Vagina (tissue), 2 donors: ENCODE measurements around the gene TP53AIP1.

Source experiments
- CTCF ChIP-seq, 3 experiments: fragments of 450-650 bp in 2 of 3; fragments of 200-600 bp in 1 of 3; sonication (generic) in 1 of 3; IDR thresholded peaks; one replicate each; pipeline ENCODE4 v1.5.1; 2017 to 2019; ENCODE audit warnings: antibody characterized with exemption in 3 of 3, mild to moderate bottlenecking in 2 of 3, moderate library complexity in 2 of 3
- POLR2AphosphoS5 ChIP-seq, 2 donors: sonication (generic); formaldehyde crosslinking; IDR thresholded peaks; one replicate each; pipeline ENCODE4 v1.9.0; 2017; ENCODE audit warnings: antibody characterized with exemption in 2 of 2, mild to moderate bottlenecking in 2 of 2, low read depth in 1 of 2; ENCODE audit not compliant: insufficient read depth in 1 of 2

DNA sequence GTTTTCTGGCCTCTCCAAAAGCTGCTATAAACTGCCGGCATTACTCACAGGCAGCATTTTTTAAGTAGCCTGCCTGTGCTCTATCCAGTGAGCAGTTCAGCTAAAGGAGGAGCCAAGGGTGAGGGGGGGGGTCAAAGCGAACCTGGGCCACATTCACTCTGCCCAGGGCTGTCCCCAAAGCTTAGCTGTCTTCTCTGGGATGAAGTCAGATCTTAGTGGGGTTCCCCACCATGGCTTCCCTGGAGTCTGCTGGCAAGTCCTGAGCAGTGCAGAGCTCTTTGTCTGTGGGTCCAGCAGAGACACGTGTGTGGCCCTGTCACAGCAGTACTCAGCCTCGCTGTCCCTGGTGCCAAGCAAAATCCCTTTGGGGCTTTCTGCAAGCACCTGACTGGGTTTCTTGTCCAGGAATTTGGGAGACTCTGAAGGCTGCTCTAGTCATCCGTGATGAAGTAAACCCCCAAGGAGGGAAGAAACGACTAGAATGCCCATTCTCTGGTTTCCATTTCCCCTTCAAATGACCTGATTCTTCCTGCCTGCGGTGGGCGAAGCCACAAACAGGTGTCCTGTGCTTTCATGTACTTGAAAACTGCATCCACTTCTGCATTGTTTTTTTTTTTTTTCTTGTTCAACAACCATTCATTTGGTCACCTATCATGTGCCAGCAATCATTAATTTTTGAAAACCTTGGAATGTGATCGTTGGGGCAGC, 48.9 kb downstream of the TP53AIP1 start:
- no peak for TF ChIP-seq POLR2AphosphoS5 (IDR thresholded peaks at IDR 0.05; ENCODE audit: insufficient read depth in 1 of 2, low read depth in 1 of 2)
- TF ChIP-seq CTCF (IDR thresholded peaks at IDR 0.05): no peak
